HCT116 (cell line): ENCODE measurements around the gene POLN. TPM values are rescaled to one million over a fixed set of nuclear protein-coding genes. Genes with fewer than 3 reads are reported as not detected.

Experiments used
- ATAC-seq: fragments of 200-7000 bp; cut with Tn5 transposase; 2 replicates; pipeline ENCODE4 v1.9.1; 2020; ENCODE audit warnings: mild to moderate bottlenecking, moderate library complexity
- BruUV-seq: library from RNA; stranded (reverse); fragments of 400-500 nt; replicated peaks from 2 replicates; lab custom pipeline; 2021; lab: Mats Ljungman, UMichigan
- CTCF ChIA-PET: fragments of 300-600 bp; sonication (Branson Sonifier 250); formaldehyde crosslinking; loops from one replicate; lab custom pipeline; 2021; ENCODE audit warnings: antibody characterized with exemption; lab: Charles Lee
- POLR2A ChIA-PET: fragments of 300-600, 350-600 bp; sonication (Branson Sonifier 250); formaldehyde crosslinking; loops from one replicate; lab custom pipeline; 2021; ENCODE audit warnings: antibody characterized with exemption; lab: Charles Lee
- RAD21 ChIA-PET, 2 experiments: fragments of 300-600 bp; sonication (Branson Sonifier 250); formaldehyde crosslinking; loops; one replicate each; lab custom pipeline; 2023; ENCODE audit warnings: low total read pairs in 2 of 2; ENCODE audit not compliant: uncharacterized antibody in 2 of 2, unreplicated experiment in 2 of 2, low non-redundant PET in 1 of 2; lab: Charles Lee
- DNase-seq: peaks from one replicate; pipeline ENCODE4 v3.0.0-alpha.2; 2010; ENCODE audit warnings: low read depth, low spot score
- H2AFZ ChIP-seq: fragments of 200-600 bp; shearing (Covaris generic), sonication (generic); 2 replicates; pipeline ENCODE4 v1.6.1; 2017; ENCODE audit warnings: low read depth, mixed run types, mixed read lengths, antibody characterized with exemption, low read length; ENCODE audit not compliant: poor library complexity, severe bottlenecking
- H3K27ac ChIP-seq: 2 replicates; pipeline ENCODE4 v1.5.1; 2012; ENCODE audit warnings: low read depth, low read length
- H3K27me3 ChIP-seq: fragments of 200-600 bp; sonication (generic); 2 replicates; pipeline ENCODE4 v1.6.1; 2016; ENCODE audit warnings: mixed run types, low read length, mixed read lengths; ENCODE audit not compliant: insufficient read depth
- H3K36me3 ChIP-seq, 2 experiments: fragments of 200-500 bp in 1 of 2; fragments of 200-600 bp in 1 of 2; sonication (Bioruptor generic) in 1 of 2; sonication (generic) in 1 of 2; 2 replicates each; pipeline versions ENCODE4 v1.5.1 to v1.6.1; 2014 to 2016; ENCODE audit warnings: low read length in 2 of 2, inconsistent platforms in 1 of 2, mixed read lengths in 1 of 2, mixed run types in 1 of 2; ENCODE audit not compliant: insufficient read depth in 2 of 2, control insufficient read depth in 1 of 2
- H3K4me1 ChIP-seq, 2 experiments: fragments of 200-600 bp in 1 of 2; sonication (generic) in 1 of 2; 2 replicates each; pipeline versions ENCODE4 v1.5.1 to v1.6.1; 2012 to 2017; ENCODE audit warnings: low read length in 2 of 2, inconsistent platforms in 1 of 2, mild to moderate bottlenecking in 1 of 2, mixed read lengths in 1 of 2, mixed run types in 1 of 2, moderate library complexity in 1 of 2; ENCODE audit not compliant: insufficient read depth in 2 of 2, control insufficient read depth in 1 of 2
- H3K4me2 ChIP-seq: fragments of 200-600 bp; sonication (generic); 2 replicates; pipeline ENCODE4 v1.6.1; 2017; ENCODE audit warnings: mixed run types, low read length, mixed read lengths
- H3K4me3 ChIP-seq, 2 experiments: fragments of 200-600 bp in 1 of 2; sonication (generic) in 1 of 2; replicated peaks in 1 of 2; 2 replicates each; pipeline ENCODE4 v1.5.1; 2011 to 2016; ENCODE audit warnings: low read length in 2 of 2, control low read depth in 1 of 2, low read depth in 1 of 2, mild to moderate bottlenecking in 1 of 2, mixed read lengths in 1 of 2, mixed run types in 1 of 2
- H3K79me2 ChIP-seq: fragments of 200-600 bp; sonication (generic); 2 replicates; pipeline ENCODE4 v1.6.1; 2017; ENCODE audit warnings: mild to moderate bottlenecking, mixed run types, low read length, moderate library complexity, mixed read lengths; ENCODE audit not compliant: insufficient read depth
- H3K9ac ChIP-seq: fragments of 200-600 bp; sonication (generic); 2 replicates; pipeline ENCODE4 v1.6.1; 2016; ENCODE audit warnings: low read length, mixed read lengths
- H3K9me2 ChIP-seq: fragments of 200-600 bp; sonication (generic), shearing (Covaris generic); 2 replicates; pipeline ENCODE4 v1.6.1; 2017; ENCODE audit warnings: mixed run types, mild to moderate bottlenecking, moderate library complexity; ENCODE audit not compliant: insufficient read depth
- H3K9me3 ChIP-seq, 2 experiments: fragments of 200-500 bp in 1 of 2; fragments of 200-600 bp in 1 of 2; sonication (Bioruptor generic) in 1 of 2; sonication (generic) in 1 of 2; 2 replicates each; pipeline ENCODE4 v1.6.1; 2014 to 2017; ENCODE audit warnings: low read length in 2 of 2, mixed read lengths in 2 of 2, inconsistent platforms in 1 of 2, low read depth in 1 of 2, mild to moderate bottlenecking in 1 of 2, mixed run types in 1 of 2, moderate library complexity in 1 of 2; ENCODE audit not compliant: control insufficient read depth in 1 of 2, insufficient read depth in 1 of 2
- H4K20me1 ChIP-seq: fragments of 200-600 bp; sonication (generic), shearing (Covaris generic); 2 replicates; pipeline ENCODE4 v1.6.1; 2017; ENCODE audit warnings: mixed run types, mild to moderate bottlenecking, moderate library complexity; ENCODE audit not compliant: insufficient read depth
- EZH2phosphoT487 ChIP-seq: fragments of 200-600 bp; IDR thresholded peaks from 2 replicates; pipeline ENCODE4 v1.6.1; 2018; ENCODE audit warnings: antibody characterized with exemption, borderline replicate concordance
- FOSL1 ChIP-seq: IDR thresholded peaks from 2 replicates; pipeline ENCODE4 v1.6.1; 2012; ENCODE audit warnings: low read depth
- POLR2A ChIP-seq: IDR thresholded peaks from 2 replicates; pipeline ENCODE4 v1.7.0; 2011; ENCODE audit warnings: borderline replicate concordance; ENCODE audit not compliant: insufficient read depth, insufficient read length; ENCODE audit errors: extremely low read depth
- SP1 ChIP-seq: IDR thresholded peaks from 2 replicates; pipeline ENCODE4 v1.6.1; 2012; ENCODE audit warnings: low read depth
- YY1 ChIP-seq: IDR thresholded peaks from 2 replicates; pipeline ENCODE4 v1.6.1; 2011; ENCODE audit warnings: low read length, low read depth, moderate library complexity, mild to moderate bottlenecking; ENCODE audit not compliant: insufficient replicate concordance; ENCODE audit errors: extremely low read depth
- intact Hi-C: fragments of 100-400 bp; cut with micrococcal nuclease; formaldehyde crosslinking; loops from 2 replicates; pipeline ENCODE4 v1.10.0; 2022
- total RNA-seq: library from RNA; stranded (reverse); gene quantifications from one replicate; pipeline ENCODE4 v1.2.1, GENCODE V29; 2021; ENCODE audit not compliant: unreplicated experiment
- TF ChIP-seq, protein P1 (sequence below): IDR thresholded peaks from 2 replicates; pipeline ENCODE4 v1.6.1; 2012
- TF ChIP-seq, protein P2 (sequence below): IDR thresholded peaks from 2 replicates; pipeline ENCODE4 v1.6.1; 2012; ENCODE audit warnings: low read depth

POLN gene
- total RNA-seq, 1 experiment from 2014 or later, result 3.1 TPM

DNA sequence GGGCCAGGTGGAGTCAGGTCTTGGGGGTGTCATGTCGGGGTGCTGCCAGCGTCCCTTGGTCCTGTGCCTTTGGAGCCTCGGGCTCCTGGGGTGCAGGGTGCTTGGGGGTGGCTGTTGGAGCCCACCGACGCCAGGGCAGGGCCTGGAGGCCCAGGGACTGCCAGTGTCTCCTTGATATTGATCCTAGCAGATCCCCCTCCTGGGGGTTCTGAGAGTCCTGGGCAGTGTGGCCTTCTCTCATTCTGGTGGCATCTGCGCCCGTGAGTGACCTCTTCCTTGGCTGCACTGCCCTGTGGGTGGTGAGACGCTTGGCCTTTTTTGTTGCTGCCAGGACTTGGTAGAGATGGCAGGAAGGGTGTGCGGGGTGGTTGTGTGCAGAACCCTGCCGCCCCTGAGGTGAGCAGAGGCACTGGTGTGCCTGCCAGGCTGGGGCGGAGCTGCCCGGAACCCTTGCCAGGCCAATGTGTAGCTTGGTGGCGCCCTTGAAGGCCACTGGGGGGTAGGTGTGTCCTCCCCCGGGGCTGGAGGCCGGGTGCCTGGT is 175.8 kb downstream of the POLN start:
- Histone ChIP-seq H3K4me3 (no peak overlapping the region), H2AFZ (no peak overlapping the region), H3K4me1 (peaks cover 2 to 19% of the 10 kb centered on the region in 2 experiments; a peak in 3 of 4 replicates), H3K36me3 (no peaks in the 10 kb centered on the region), H3K9me3 (no peaks in the 10 kb centered on the region), H3K9ac (no peak overlapping the region), H4K20me1 (no peaks in the 10 kb centered on the region), H3K9me2 (no peaks in the 10 kb centered on the region), H3K79me2 (no peaks in the 10 kb centered on the region), H3K27me3 (no peaks in the 10 kb centered on the region), H3K4me2 (no peak overlapping the region), H3K27ac (no peak overlapping the region)
- no TSS peak for BruUV-seq
- ChIA-PET RAD21 (no interaction called here), CTCF (no interaction called here), POLR2A (no interaction called here)
- ATAC-seq, result no peak
- intact Hi-C loops, result no loop called here
- TF ChIP-seq, protein P1, sequence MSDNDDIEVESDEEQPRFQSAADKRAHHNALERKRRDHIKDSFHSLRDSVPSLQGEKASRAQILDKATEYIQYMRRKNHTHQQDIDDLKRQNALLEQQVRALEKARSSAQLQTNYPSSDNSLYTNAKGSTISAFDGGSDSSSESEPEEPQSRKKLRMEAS, result no peak
- TF ChIP-seq FOSL1 (no peak), POLR2A (no peak), SP1 (no peak), EZH2phosphoT487 (no peak), YY1 (no peak)
- TF ChIP-seq, protein P2, sequence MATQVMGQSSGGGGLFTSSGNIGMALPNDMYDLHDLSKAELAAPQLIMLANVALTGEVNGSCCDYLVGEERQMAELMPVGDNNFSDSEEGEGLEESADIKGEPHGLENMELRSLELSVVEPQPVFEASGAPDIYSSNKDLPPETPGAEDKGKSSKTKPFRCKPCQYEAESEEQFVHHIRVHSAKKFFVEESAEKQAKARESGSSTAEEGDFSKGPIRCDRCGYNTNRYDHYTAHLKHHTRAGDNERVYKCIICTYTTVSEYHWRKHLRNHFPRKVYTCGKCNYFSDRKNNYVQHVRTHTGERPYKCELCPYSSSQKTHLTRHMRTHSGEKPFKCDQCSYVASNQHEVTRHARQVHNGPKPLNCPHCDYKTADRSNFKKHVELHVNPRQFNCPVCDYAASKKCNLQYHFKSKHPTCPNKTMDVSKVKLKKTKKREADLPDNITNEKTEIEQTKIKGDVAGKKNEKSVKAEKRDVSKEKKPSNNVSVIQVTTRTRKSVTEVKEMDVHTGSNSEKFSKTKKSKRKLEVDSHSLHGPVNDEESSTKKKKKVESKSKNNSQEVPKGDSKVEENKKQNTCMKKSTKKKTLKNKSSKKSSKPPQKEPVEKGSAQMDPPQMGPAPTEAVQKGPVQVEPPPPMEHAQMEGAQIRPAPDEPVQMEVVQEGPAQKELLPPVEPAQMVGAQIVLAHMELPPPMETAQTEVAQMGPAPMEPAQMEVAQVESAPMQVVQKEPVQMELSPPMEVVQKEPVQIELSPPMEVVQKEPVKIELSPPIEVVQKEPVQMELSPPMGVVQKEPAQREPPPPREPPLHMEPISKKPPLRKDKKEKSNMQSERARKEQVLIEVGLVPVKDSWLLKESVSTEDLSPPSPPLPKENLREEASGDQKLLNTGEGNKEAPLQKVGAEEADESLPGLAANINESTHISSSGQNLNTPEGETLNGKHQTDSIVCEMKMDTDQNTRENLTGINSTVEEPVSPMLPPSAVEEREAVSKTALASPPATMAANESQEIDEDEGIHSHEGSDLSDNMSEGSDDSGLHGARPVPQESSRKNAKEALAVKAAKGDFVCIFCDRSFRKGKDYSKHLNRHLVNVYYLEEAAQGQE, result no peak
- DNase-seq, result no peak
